ENCODE data around the gene PDP2.

- TF ChIP-seq CTCF (IDR thresholded peaks at IDR 0.05; ENCODE audit: low read depth, low read length) (no peak), EZH2phosphoT487 (IDR thresholded peaks at IDR 0.05; ENCODE audit: low read depth) (no peak)
Observed at GRCh38 chr16:66863707-66864106, 16.6 kb upstream of the PDP2 start.
